NK-92 (cell line): Measurements from ENCODE around the gene ERICH6B.

Source experiments
- DNase-seq: peaks from one replicate; lab custom pipeline; 2025; ENCODE audit not compliant: unreplicated experiment; lab: John Stamatoyannopoulos, UW

The ERICH6B gene

GRCh38 chr13:45602183-45603170 lies 13.1 kb downstream of the ERICH6B start:
- DNase-seq: no peak

DNA sequence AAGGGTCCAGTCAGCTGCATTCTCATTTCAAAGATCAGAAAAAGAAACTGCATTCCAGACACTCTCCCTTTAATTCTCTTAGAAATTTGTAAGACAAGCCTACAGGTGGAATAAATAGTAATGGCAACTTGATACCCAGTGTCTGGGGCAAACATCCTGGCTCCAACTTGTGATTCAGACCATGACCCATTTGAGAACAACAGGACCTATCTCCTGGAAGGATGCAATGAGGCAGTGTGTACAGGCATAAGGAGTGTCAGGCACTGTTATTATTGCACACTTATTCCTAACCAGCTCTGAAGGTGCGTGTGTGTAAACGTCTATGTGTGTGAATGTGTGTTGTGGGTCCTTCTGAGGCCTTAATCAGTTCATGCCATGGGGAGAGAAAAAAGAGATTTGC lies 13.9 kb downstream of the ERICH6B start:
- no peak for DNase-seq

DNA sequence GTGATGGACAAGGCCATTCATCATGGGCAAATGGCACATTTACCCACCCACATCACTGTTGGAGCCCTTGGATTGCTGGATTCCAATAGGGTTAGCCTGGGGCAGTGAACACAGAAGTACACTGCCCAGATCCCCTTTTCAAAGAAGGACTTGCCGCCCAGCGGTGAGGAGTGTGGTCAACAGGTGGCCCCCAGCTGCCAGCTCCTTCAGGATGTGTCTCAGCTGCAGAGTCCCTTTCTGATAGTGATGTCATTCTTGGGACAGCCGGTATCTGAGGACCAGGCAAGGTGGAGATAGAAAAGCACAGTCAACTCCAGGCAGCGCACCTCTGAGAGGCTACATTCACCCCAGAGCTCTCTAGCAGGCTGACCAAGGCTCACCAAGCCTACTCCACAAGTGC lies 16.9 kb downstream of the ERICH6B start:
- DNase-seq: no peak

- DNase-seq: no peak
These were observed 18.6 kb downstream of the ERICH6B start for GRCh38 chr13:45596800-45597475.

GRCh38 chr13:45595965-45596364 lies 19.6 kb downstream of the ERICH6B start:
- no peak for DNase-seq

- no peak for DNase-seq
These were observed 20.8 kb downstream of the ERICH6B start for GRCh38 chr13:45594764-45595163.

DNA sequence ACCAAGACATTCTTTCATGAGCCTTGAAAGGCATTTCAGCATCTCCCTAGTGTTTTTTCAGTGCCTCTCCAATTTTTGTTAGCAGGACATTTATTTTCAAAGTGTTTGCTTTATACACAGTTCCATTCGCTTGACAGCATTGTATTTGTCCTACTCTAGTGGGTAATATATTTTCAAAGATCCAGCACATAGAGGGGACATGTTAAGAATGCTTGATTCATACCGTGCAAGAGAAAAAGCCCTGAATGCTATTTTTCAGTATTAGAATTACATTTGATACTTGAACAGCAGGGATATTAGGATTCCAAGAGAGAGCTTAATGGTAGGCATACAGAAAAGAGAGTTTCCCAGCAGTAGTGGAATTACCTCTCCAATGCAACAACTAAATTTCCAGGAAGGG lies 21.3 kb downstream of the ERICH6B start:
- DNase-seq: no peak

GRCh38 chr13:45592758-45593157 lies 22.8 kb downstream of the ERICH6B start:
- no peak for DNase-seq

- no peak for DNase-seq
These were observed 25.5 kb downstream of the ERICH6B start for GRCh38 chr13:45590066-45590465.

GRCh38 chr13:45587897-45588296 lies 27.6 kb downstream of the ERICH6B start:
- no peak for DNase-seq

DNA sequence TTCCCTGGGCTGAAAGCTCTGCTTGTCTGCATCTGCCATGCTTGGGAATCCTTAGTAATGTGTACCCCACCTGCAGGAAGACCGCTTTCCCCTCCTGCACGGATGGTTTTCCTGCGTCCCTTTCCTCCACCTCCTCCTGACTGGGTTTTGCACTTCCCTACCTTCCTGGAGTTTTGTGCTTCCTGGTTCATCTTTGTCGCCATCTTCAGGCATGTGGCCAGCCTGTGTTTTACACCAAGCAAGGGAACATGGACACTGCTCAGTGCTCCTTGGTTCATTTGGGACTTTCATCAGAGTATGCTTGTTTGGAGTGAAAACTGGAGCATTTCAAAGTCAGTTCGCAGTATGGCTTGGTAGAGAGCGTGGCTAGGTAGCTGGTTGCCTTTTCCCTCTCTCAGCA lies 30.7 kb downstream of the ERICH6B start:
- no peak for DNase-seq

GRCh38 chr13:45582408-45583076 lies 33.0 kb downstream of the ERICH6B start:
- no peak for DNase-seq

DNA sequence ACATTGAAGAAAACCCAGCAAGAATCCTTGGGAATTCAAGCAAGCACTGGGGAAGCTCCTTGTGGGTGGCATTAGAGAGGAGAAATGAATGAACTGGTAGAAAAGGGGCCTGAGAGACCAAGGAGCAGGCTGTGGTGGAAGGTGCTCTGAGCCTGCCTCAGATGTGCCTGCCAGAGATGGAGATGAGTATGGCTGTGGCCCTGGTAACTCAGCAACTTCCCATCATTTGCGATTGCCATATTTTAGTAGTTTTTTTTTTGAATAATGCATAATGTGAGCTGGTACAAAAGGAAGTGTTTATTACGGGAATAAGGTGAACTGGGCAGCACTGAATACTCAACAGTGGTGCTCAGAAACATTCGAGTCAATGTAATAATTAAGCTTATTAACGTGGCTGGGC lies 39.1 kb downstream of the ERICH6B start:
- DNase-seq: no peak

GRCh38 chr13:45575830-45576180 lies 39.7 kb downstream of the ERICH6B start:
- no peak for DNase-seq

- DNase-seq: no peak
These were observed 40.3 kb downstream of the ERICH6B start for GRCh38 chr13:45575146-45575829.

- DNase-seq: no peak
These were observed 50.2 kb downstream of the ERICH6B start for GRCh38 chr13:45565331-45565730.

DNA sequence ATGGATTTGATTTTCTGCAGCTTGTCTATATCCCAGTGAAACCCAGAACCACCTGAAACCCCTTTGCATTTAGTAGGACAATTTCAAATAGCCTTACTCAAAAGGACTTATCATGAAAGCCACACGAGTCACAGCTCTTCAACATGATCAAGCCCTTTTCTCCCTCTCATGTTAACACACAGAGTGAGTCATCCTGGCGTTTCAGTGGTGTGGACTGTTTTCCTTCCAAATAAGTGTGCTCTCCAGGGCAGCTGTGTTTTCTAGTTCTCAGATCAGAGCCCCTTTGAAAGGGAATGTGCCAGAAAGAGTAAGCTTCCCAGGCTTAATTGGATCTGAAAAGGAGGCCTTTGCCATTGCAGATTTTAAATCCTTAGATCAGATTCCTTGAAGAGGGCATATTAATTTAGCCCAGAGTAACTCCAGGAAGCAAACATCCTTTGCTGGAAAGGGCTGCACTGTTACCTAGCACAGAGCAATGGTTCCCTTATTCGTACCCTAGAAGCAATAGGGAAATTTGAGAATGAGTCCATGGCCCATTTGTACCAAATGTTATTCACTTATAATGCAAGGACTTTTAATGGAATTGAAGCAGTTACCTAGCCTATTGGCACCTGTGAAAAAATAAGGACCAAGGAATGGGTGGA lies 51.3 kb downstream of the ERICH6B start:
- DNase-seq: no peak

DNA sequence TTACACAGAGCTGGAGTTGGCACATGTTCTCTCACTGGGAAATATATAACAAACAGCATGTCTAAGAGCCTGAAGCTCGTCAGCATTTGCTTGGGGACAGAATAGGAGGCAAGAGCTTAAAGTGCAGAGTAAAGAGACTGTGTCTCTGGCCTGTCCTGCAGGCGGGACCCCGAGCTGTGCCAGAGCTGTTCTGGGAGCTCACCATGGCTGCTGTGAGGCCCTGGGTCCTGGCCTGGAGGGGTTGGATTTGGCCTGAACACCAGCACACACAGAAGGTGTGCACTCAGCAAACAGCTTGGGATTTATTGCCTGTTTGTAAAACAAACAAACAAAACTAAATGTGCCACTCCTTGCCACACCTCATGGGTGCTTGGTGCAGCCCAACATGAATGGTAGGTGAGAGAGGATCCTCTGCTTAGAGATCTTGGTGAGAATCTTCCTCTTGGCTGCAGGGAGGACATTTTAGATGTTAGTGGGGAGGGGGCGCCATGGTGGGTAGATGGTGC lies 60.9 kb downstream of the ERICH6B start:
- no peak for DNase-seq

- DNase-seq: no peak
These were observed 67.3 kb downstream of the ERICH6B start for GRCh38 chr13:45548281-45548680.

DNA sequence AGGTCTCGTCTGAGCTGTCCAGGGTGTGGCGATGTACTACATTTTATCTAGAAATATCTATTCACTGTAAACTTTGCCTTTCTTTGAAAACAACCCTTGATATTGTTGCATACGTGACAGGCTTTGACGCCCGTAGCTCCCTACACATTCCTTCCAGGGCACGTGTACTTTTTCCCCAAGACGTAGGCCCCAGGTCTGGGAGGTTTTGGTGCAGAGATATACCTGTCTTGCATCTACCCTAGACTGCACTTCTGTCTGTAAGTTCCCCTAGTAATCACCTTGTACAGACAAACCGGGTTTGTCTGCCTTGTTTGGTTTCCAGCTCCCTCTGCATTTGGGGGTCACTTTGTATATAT lies 69.2 kb downstream of the ERICH6B start:
- no peak for DNase-seq
